Activated naive CD4-positive, alpha-beta T cell treated with anti-CD3 and anti-CD28 coated beads, Interleukin-2, amount 10 ng/mL, durations not matched to agents 7 days and 5 days (primary cell): ENCODE data around the gene SCMH1.
"Not testable (repeated sequence)": the region's sequence is repeated elsewhere in the genome, so short reads cannot be mapped to it uniquely, and the experiment has no call there.

Experiments used
- CTCF ChIA-PET: fragments of 350-600 bp; sonication (Branson Sonifier 250); formaldehyde crosslinking; loops from one replicate; lab custom pipeline; 2021; ENCODE audit warnings: antibody characterized with exemption; lab: Charles Lee
- DNase-seq: peaks from one replicate; pipeline ENCODE4 v3.0.0-alpha.2; 2020
- H3K27ac Mint-ChIP-seq: one replicate; pipeline ENCODE4 v1.8.0; 2021; ENCODE audit warnings: mild to moderate bottlenecking, moderate library complexity, mixed read lengths
- H3K27me3 Mint-ChIP-seq: one replicate; pipeline ENCODE4 v1.8.0; 2021; ENCODE audit warnings: mild to moderate bottlenecking, mixed read lengths
- H3K36me3 Mint-ChIP-seq: one replicate; pipeline ENCODE4 v1.8.0; 2021; ENCODE audit warnings: mixed read lengths
- H3K4me1 Mint-ChIP-seq: one replicate; pipeline ENCODE4 v1.8.0; 2021; ENCODE audit warnings: mixed read lengths
- H3K4me3 Mint-ChIP-seq: one replicate; pipeline ENCODE4 v1.8.0; 2021; ENCODE audit warnings: mild to moderate bottlenecking, moderate library complexity, mixed read lengths
- H3K9me3 Mint-ChIP-seq: one replicate; pipeline ENCODE4 v1.8.0; 2021; ENCODE audit warnings: mixed read lengths

The SCMH1 gene

GRCh38 chr1:41217441-41217840, 24.7 kb downstream of the SCMH1 start:
- Mint-ChIP-seq H3K4me3 (no peak overlapping the region), H3K27ac (no peak overlapping the region), H3K4me1 (peaks cover under 1% of the 10 kb centered on the region), H3K9me3 (peaks cover 23% of the 10 kb centered on the region), H3K27me3 (no peaks in the 10 kb centered on the region), H3K36me3 (peaks cover 28% of the 10 kb centered on the region)
- CTCF ChIA-PET: no interaction called here
- no peak for DNase-seq

- CTCF ChIA-PET: no interaction called here
- H3K27ac Mint-ChIP-seq: no peak overlapping the region
- H3K36me3 Mint-ChIP-seq: peaks cover 36% of the 10 kb centered on the region
Measured at GRCh38 chr1:41215623-41216022, 26.5 kb downstream of the SCMH1 start.

GRCh38 chr1:41213341-41213740, 28.8 kb downstream of the SCMH1 start:
- DNase-seq: no peak
- H3K36me3 Mint-ChIP-seq: peaks cover 28% of the 10 kb centered on the region
- H3K4me1 Mint-ChIP-seq: peaks cover 6% of the 10 kb centered on the region
- H3K9me3 Mint-ChIP-seq: peaks cover 20% of the 10 kb centered on the region
- no peak overlapping the region for H3K4me3 Mint-ChIP-seq
- H3K27ac Mint-ChIP-seq: no peak overlapping the region
- no peaks in the 10 kb centered on the region for H3K27me3 Mint-ChIP-seq
- CTCF ChIA-PET: no interaction called here

More at GRCh38 chr1:41215623-41216022, 26.5 kb downstream of the SCMH1 start:
- H3K4me3 Mint-ChIP-seq: no peak overlapping the region
- peaks cover 6% of the 10 kb centered on the region for H3K4me1 Mint-ChIP-seq
- no peak for DNase-seq
- peaks cover 28% of the 10 kb centered on the region for H3K9me3 Mint-ChIP-seq
- no peaks in the 10 kb centered on the region for H3K27me3 Mint-ChIP-seq

- peaks cover 23% of the 10 kb centered on the region for H3K36me3 Mint-ChIP-seq
- CTCF ChIA-PET, DNase-seq, H3K27me3 Mint-ChIP-seq, H3K4me3 Mint-ChIP-seq, H3K27ac Mint-ChIP-seq, H3K4me1 Mint-ChIP-seq: not testable (repeated sequence)
- peaks cover 13% of the 10 kb centered on the region for H3K9me3 Mint-ChIP-seq
Measured at GRCh38 chr1:41211608-41212007, 30.5 kb downstream of the SCMH1 start.

GRCh38 chr1:41207053-41207452, 35.1 kb downstream of the SCMH1 start:
- peaks cover 31% of the 10 kb centered on the region for H3K9me3 Mint-ChIP-seq
- H3K4me1 Mint-ChIP-seq, DNase-seq, H3K4me3 Mint-ChIP-seq, H3K27ac Mint-ChIP-seq, H3K27me3 Mint-ChIP-seq, CTCF ChIA-PET: not testable (repeated sequence)
- H3K36me3 Mint-ChIP-seq: peaks cover 32% of the 10 kb centered on the region

GRCh38 chr1:41200728-41201127, 41.4 kb downstream of the SCMH1 start:
- no peak for DNase-seq
- H3K27me3 Mint-ChIP-seq: no peaks in the 10 kb centered on the region
- no peaks in the 10 kb centered on the region for H3K4me1 Mint-ChIP-seq
- no peak overlapping the region for H3K27ac Mint-ChIP-seq
- H3K4me3 Mint-ChIP-seq: no peak overlapping the region
- peaks cover 7% of the 10 kb centered on the region for H3K36me3 Mint-ChIP-seq
- CTCF ChIA-PET: no interaction called here
- peaks cover 13% of the 10 kb centered on the region for H3K9me3 Mint-ChIP-seq

GRCh38 chr1:41199375-41199774, 42.7 kb downstream of the SCMH1 start:
- Mint-ChIP-seq H3K4me3 (no peak overlapping the region), H3K9me3 (peaks cover 10% of the 10 kb centered on the region), H3K36me3 (peaks cover 5% of the 10 kb centered on the region), H3K4me1 (no peaks in the 10 kb centered on the region), H3K27me3 (no peaks in the 10 kb centered on the region), H3K27ac (no peak overlapping the region)
- DNase-seq: no peak
- CTCF ChIA-PET: no interaction called here

- CTCF ChIA-PET: no interaction called here
- Mint-ChIP-seq H3K4me1 (no peaks in the 10 kb centered on the region), H3K9me3 (no peaks in the 10 kb centered on the region), H3K27me3 (no peaks in the 10 kb centered on the region), H3K27ac (no peak overlapping the region), H3K36me3 (no peaks in the 10 kb centered on the region), H3K4me3 (no peak overlapping the region)
- no peak for DNase-seq
Measured at GRCh38 chr1:41192456-41193178, 49.5 kb downstream of the SCMH1 start.

- no peak overlapping the region for H3K4me3 Mint-ChIP-seq
- CTCF ChIA-PET: no interaction called here
- H3K4me1 Mint-ChIP-seq: no peaks in the 10 kb centered on the region
- H3K9me3 Mint-ChIP-seq: peaks cover 2% of the 10 kb centered on the region
- no peak for DNase-seq
- H3K36me3 Mint-ChIP-seq: peaks cover 10% of the 10 kb centered on the region
- no peaks in the 10 kb centered on the region for H3K27me3 Mint-ChIP-seq
- no peak overlapping the region for H3K27ac Mint-ChIP-seq
Measured at GRCh38 chr1:41184446-41184845, 57.7 kb downstream of the SCMH1 start.

GRCh38 chr1:41178230-41178629, 63.9 kb downstream of the SCMH1 start:
- CTCF ChIA-PET, H3K4me3 Mint-ChIP-seq, DNase-seq, H3K27me3 Mint-ChIP-seq, H3K27ac Mint-ChIP-seq, H3K4me1 Mint-ChIP-seq, H3K9me3 Mint-ChIP-seq: not testable (repeated sequence)
- peaks cover 16% of the 10 kb centered on the region for H3K36me3 Mint-ChIP-seq

GRCh38 chr1:41175546-41175945, 66.6 kb downstream of the SCMH1 start:
- H3K4me1 Mint-ChIP-seq: no peaks in the 10 kb centered on the region
- CTCF ChIA-PET: no interaction called here
- peaks cover 12% of the 10 kb centered on the region for H3K36me3 Mint-ChIP-seq
- no peaks in the 10 kb centered on the region for H3K27me3 Mint-ChIP-seq
- no peak overlapping the region for H3K4me3 Mint-ChIP-seq
- peaks cover 6% of the 10 kb centered on the region for H3K9me3 Mint-ChIP-seq
- no peak overlapping the region for H3K27ac Mint-ChIP-seq
- DNase-seq: no peak

- no peak for DNase-seq
- Mint-ChIP-seq H3K9me3 (peaks cover 8% of the 10 kb centered on the region), H3K27ac (no peak overlapping the region), H3K4me3 (no peak overlapping the region), H3K27me3 (no peaks in the 10 kb centered on the region), H3K4me1 (no peaks in the 10 kb centered on the region), H3K36me3 (peaks cover 9% of the 10 kb centered on the region)
- CTCF ChIA-PET: no interaction called here
Measured at GRCh38 chr1:41174170-41174569, 67.9 kb downstream of the SCMH1 start.

- H3K4me3 Mint-ChIP-seq: no peak overlapping the region
Measured at GRCh38 chr1:41173651-41174050, 68.5 kb downstream of the SCMH1 start.

GRCh38 chr1:41171266-41171874, 70.7 kb downstream of the SCMH1 start:
- Mint-ChIP-seq H3K36me3 (peaks cover 19% of the 10 kb centered on the region), H3K9me3 (peaks cover 18% of the 10 kb centered on the region), H3K27ac (no peak overlapping the region), H3K4me3 (no peak overlapping the region), H3K27me3 (no peaks in the 10 kb centered on the region), H3K4me1 (no peaks in the 10 kb centered on the region)
- DNase-seq: no peak
- CTCF ChIA-PET: no interaction called here

More at GRCh38 chr1:41173651-41174050, 68.5 kb downstream of the SCMH1 start:
- H3K4me1 Mint-ChIP-seq: no peaks in the 10 kb centered on the region
- no peaks in the 10 kb centered on the region for H3K27me3 Mint-ChIP-seq
- H3K9me3 Mint-ChIP-seq: peaks cover 12% of the 10 kb centered on the region
- H3K27ac Mint-ChIP-seq: no peak overlapping the region
- CTCF ChIA-PET: no interaction called here
- no peak for DNase-seq
- H3K36me3 Mint-ChIP-seq: peaks cover 9% of the 10 kb centered on the region

GRCh38 chr1:41169799-41170180, 72.3 kb downstream of the SCMH1 start:
- Mint-ChIP-seq H3K27ac (no peak overlapping the region), H3K9me3 (peaks cover 18% of the 10 kb centered on the region), H3K36me3 (peaks cover 14% of the 10 kb centered on the region), H3K4me3 (no peak overlapping the region), H3K4me1 (peaks cover 3% of the 10 kb centered on the region), H3K27me3 (no peaks in the 10 kb centered on the region)
- DNase-seq: no peak
- CTCF ChIA-PET: no interaction called here
